COR-L47 (cell line): ENCODE data around the gene PRKCE.
A peak's percentile ranks its signal among the peaks of the same experiment; 100 is the strongest.

Source experiments
- DNase-seq: peaks from one replicate; lab custom pipeline; 2025; lab: John Stamatoyannopoulos, UW

PRKCE gene

DNA sequence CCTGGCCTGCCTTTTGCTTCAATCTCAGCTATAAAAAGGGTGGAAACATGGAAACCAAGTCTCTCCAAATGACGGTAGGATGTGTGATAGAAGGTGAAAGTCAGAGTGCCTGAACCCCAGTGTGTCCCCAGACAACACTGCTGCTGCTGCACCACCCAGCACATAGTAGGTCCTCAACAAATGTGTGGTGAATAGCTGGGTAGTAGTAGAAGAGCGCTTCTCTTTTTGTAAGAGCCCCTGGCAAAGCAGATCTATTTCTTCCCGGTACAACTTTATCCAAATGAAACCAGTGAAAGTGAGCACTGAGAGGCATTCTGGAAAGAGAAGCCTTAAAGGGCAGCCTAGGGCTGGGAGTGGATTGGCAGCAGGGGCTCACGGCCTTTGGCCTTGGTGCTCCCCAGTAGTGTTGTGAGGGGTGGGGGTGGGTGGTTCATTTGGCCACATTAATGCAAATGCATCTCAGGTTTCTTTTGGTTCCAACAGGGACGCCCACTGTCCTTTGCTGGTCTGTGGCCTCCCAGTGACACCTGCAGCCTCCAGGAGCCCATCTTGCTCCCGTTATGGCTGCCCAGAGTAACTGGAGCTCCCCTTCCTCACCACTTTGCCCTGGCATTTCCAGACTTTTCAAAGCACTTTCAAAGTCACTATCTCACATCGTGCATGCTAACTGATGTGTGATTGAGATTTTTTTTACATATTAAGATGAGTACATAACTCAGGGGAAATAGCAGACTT is 341.4 kb downstream of the PRKCE start:
- no peak for DNase-seq

DNA sequence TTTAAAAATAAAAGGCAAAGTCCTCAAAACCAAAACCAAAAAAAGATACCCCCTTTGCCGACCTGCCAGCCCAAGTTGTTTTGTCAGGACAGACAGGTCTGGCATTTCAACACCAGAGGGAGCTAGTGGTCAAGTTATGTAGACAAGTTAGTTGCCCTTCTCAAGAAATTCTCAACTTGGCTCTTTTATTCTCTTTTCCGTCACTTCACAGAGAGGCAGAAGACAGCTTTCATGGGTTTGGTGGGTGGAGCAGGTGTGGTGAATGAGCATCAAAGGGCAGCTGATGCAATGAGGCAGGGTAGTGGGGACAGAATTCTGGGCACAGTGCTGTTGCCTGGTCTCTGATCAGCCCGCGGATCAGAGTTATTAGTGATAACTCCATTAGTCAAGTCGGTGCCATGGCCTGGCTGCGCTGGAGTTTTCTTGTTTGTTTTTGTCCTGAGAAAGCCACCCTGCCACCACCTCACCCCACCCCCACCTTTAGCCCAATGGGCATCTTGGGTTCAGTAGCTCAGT is 342.1 kb downstream of the PRKCE start:
- DNase-seq: peak; percentile 44

DNA sequence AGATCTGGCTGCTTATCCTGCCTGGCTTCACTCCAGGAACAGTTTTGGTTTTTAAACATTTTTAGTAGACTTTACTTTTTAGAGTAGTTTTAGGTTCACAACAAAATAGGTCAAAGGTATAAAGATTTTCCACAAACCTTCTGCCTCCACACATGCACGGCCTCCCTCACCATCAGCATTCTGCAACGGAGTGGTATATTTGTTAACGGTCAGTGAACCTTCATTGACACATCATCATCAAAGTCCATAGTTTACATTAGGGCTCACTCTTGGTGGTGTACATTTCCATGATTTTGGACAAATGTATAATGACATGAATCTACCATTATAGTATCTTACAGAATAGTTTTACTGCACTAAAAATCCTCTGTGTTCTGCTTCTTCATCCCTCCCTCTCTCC is 342.6 kb downstream of the PRKCE start:
- no peak for DNase-seq

DNA sequence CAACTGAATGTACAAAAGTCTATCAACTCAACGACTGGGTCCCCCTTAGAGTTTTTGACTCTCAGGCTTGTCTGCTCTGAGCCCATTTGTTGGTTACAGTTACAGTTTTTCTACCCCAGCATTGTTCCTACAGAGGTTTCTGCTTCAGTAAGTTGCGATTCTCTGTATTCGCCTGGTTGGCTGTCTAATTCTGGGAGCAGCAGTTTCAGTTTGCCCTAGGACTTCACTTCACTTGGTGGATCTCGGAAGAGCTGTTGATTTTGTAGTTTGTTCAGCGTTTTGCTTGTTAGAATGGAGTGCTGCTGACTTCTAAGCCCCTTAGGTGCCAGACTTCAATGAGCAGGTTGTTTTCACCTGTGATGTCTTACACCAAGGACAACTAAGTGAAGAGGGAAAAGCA is 349.2 kb downstream of the PRKCE start:
- no peak for DNase-seq

DNA sequence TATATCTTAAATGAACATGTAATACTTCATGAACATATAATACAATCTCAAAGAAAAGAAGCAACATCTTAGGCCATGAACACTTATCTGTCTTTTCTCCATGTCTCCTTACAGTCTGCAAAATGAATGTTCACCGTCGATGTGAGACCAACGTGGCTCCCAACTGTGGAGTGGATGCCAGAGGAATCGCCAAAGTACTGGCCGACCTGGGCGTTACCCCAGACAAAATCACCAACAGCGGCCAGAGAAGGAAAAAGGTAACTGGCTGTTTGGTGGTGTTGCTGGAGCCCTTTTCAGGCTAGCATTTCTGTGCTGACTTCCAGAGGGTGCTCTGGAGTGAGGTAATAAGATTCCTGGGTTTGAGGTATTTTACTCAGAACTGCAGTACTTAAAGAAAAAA is 349.8 kb downstream of the PRKCE start:
- DNase-seq: no peak

DNA sequence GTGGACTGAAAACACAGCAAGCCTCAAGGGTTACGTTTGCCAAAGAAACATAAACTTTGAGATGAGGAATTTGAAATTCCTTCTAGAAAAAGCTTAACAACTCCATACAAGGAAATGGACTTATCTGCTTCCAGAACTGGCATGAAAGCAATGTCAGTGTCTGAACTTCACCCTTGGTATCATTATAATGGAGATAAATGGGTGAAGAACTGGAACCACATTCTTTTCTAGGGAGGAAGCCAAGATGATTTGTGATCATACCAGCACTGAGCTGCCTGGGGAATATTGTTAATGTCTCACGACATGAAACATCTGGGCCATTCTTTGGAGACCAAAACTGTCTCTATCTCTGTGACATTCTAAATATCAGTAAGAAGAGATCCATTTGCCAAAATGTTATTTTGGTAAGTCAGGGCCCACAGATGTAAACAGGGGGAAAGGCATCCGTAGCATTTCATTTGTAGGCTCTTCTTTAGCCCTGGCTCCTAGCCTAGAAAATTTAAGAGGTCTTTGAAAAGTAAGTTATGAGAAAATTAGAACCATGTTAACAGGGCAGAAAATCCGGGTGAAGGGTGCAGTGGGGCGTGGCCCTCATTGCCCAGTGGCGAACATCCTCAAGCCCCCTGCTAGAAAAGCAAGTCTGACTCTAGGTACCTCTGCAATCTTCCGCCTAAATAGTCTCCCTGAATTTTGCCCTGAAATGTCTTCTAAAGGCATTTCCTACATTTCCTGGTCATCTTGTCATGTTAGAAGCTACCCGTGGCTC is 350.4 kb downstream of the PRKCE start:
- no peak for DNase-seq

DNA sequence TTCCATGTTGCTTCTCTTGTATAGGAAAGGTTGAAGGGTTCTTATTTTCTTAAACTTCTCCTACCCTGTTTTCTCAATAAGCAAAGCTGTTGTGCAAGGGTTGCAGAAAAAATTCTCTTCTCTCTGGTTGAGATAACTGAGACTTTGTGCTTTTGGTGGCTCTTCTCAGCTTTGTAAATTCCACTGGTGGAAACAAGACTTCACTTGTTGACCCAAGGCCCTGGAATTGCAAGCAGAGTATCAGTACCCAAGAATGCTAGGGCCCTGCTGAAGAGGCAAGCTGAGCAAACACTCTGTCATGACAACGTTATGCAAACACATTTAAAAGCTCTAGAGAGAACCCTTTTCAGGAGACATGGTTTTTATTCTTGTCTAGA is 351.0 kb downstream of the PRKCE start:
- DNase-seq: no peak

DNA sequence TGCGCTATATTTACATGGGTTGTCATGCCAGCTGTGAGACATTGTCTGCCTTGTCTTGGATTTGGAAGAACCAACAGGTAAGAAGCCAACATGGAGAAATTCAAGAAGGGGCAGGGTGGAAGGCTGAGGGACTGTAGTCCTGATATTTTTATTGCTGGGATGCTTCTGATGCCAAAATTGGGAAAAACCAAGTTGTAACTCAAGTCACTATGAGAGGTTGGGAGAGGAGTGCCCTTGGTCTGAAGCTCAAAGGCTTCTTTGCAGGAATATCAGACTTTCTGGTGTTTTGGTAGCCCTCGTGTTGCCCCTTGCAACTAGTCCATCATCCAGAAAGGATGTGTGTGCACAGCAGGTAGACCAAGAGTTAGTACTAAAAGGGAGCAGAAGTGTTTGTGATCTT is 351.5 kb downstream of the PRKCE start:
- no peak for DNase-seq

DNA sequence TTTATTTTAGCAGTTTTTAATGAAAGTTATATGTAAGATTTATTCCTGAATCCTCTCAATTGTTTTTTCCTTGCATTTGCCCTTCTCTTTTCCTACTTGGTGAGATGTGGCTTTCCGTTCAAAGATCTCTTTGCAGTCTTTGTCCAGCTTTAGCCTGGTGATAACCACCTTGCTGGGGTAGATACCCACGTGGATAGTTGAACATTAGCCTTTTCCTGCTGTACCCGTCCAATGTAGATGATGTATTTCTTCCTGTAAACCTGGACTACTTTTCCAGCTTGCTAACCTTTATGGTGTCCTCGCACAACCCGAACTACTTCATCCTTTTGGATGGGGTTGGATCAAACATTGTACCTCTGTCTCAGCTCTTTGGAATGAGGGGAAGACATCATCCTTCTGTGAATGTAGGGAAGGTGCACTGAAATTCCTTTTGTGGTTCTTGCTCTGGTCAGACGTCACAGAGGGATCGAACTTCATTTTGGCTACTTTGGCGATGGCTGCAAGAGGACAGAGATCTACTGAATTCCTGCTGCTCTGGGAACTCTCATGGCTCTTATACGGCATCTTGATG is 352.5 kb downstream of the PRKCE start:
- no peak for DNase-seq

DNA sequence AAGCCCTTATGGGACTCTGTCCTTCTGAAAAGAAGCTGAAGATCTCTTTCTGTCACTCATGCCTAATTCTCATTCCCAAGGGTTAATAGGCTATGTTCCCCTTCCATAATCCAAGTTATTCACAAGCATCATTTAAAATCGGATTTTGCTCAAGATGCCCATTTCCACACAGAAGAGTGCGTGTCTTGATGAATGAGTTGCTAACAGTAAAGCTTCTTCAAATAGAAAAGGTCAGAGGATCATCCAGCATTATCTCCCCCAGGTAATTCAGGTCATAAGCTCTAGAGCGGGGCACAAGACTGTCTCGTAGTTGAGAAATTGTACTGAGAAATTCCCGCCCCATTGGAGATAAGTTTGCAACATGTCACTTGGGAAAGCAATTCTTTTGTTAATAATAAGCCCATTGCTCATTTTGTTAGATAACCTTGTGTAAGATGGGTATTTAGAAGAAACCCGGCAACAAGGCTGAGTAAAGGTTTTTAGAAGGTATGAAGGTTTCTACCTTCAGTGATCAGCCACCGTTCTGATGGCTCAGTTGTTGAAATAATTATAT is 355.1 kb downstream of the PRKCE start:
- no peak for DNase-seq

DNA sequence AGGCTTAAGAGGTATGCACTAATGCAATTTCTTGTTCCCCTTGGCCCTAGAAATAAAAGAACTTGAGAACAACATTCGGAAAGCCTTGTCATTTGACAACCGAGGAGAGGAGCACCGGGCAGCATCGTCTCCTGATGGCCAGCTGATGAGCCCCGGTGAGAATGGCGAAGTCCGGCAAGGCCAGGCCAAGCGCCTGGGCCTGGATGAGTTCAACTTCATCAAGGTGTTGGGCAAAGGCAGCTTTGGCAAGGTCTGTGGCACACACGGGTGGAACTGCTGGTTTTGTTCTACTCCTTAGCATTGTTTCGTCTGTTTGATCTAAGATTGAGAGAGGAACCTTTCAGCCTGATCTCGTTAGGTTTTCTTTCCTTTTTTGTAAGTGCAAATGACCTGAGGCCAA is 355.9 kb downstream of the PRKCE start:
- no peak for DNase-seq

DNA sequence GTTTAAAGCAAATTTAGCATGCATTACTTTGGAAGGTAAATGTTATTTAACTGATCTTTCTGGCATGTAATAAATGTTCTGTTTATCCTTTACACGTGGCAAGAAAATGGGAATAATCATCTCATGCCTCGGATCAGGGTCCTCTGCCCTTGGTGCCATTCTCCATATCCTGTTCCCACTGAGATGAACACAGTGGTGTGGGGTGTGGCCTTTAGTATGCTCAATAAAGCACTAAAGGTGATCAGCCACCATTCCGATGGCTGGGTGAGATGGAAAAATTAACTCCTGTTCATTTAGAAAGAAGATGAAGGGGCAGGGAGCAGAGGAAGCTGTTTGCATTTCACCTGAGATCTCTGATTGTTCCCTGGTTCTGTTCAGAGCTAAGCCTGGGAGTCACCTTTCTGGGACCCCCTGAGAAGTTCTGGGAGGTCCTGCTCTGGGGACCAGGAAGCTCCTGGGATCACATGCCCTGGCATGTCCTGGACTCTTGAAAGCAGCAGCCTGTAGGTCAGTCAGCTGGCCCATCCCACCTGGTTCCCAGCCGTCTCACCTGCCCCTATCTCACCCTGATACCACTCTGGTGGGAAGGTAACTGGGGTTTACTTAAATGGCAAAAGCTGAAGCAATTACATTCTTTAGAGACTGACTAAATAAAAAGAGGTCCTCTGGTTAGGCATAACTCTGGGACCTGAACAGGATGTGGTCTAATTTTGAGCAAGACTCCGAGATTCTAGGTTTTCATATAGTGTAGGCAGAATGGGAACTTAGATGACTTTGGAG is 356.8 kb downstream of the PRKCE start:
- DNase-seq: no peak

DNA sequence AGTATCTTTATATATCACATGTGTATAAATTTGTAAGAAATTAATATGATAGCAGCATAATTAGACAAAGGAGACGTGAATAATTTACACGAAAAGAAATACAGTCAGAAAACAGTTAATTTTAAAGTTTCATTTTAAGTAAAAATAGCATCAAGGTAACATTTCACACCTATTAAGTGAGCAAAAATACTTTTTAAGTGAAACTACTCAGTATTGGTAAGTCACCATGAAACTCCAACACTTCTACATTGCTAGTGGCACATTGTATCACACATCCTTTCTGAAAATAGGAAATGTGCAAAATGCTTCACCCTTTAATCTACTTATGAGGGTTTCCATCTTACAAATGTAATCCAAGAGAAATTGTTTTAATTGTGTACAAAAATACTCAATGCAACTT is 357.8 kb downstream of the PRKCE start:
- DNase-seq: no peak

DNA sequence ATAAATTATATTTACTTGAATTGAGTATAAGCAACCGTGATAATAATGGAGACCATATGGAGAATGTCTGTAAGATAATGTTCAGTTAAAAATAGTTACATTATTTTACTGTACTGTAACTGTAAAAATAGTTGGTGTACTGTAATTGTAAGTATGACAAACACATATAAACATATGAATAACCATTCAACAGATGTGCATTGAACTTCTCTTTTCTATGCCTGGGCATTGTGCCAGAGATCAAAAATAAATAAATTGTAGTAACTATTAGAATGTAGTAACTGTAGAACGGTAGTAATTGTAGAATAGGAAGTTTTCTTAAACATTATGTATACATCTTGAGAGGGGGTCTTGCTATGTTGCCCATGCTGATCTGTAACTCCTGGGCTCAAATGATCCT is 358.3 kb downstream of the PRKCE start:
- no peak for DNase-seq

DNA sequence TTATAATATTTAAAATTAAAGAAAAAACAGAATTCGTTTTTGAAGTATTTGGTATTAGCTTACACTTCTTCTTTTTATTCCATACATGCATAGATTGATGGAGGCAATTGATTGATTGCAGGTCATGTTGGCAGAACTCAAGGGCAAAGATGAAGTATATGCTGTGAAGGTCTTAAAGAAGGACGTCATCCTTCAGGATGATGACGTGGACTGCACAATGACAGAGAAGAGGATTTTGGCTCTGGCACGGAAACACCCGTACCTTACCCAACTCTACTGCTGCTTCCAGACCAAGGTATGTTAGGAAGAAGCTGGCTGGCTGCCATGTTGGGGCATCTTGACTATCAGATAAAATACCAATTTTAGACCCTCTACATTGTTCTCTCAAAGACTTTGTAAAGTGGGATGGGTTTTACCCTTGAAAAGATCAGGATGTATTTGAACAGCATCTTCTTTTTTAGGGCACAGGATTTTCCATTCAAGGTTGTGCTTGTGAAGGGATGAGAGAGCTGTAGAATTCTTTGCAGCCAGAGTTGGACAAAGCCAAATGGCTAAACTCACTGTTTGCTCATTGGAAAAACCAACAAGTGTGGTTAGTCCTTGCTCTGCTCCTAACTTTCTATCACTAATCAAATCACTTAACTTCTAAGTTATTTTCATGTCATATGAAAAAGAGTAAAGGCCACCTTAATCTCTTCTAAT is 358.9 kb downstream of the PRKCE start:
- no peak for DNase-seq

DNA sequence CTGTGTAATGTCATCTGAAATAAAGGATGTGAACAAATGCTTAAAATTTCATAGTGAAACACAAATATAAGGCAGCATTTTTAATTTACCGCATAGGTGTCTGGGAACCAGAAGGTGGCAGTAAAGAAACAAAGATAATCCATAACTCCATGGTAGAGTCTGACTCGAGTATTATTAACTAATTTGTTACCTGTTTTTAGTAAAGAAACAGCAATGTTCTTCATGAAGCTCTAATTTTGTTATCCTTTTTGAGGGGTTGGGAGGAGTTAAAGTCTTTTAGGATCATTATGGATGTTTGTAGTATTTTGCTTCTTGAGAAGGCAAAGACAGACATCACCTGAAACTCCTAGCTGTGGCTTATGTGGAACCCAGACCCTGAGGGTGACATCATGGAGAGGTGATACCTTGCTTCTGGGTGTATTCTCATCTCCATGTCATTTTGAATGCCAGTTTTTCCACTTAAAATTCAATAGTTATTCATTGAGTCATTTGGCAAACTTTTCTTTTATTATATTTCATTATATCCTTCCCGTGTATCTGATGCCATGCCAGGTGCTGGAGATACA is 359.5 kb downstream of the PRKCE start:
- peak; percentile 28 for DNase-seq

DNA sequence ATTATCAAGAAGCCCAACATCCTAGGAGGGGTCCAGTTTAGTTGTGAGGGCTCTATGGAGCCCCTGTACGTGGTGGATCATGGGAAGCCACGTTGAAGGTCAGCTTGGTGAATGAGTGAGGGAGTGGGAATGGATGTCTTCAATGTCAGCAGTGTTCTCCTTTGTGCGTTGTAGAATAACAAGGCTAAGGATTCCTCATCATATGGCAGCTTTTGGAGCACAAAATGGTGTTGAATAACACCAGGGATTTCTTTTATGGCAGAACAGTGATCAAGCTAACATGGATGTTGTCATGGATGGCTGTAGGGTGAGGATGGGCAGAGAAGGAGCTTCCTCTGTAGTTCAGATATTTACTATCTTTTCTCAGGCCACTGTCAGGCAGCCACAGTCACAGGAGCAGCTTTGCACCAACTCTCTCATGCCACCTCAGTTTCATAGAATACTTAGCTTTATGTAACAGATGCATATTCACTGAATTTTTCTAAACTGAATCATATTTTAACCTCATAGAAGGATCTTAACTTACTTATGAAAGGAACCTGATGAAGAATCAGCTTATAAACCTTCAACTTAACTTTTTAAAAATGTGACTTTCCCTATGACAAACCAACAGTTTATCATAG is 361.3 kb downstream of the PRKCE start:
- no peak for DNase-seq

DNA sequence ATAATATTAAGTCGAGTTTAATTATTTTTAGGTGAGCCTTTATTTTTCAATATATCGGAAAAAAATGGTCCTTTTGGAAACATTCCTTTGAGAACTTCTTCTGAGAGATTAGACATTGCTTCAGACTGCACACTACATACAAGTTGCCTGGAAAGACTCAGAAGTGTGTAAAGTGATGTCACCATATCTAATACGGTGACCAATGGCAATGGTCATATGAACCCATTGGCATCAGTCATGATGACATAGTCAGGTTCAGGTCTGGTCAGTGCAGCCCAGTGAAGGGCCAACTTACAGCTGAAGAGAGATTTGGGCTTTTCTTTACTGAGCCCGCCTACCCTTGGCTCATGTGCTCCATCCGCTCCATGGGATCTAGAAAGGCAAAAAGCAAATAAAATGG is 362.3 kb downstream of the PRKCE start:
- DNase-seq: no peak

DNA sequence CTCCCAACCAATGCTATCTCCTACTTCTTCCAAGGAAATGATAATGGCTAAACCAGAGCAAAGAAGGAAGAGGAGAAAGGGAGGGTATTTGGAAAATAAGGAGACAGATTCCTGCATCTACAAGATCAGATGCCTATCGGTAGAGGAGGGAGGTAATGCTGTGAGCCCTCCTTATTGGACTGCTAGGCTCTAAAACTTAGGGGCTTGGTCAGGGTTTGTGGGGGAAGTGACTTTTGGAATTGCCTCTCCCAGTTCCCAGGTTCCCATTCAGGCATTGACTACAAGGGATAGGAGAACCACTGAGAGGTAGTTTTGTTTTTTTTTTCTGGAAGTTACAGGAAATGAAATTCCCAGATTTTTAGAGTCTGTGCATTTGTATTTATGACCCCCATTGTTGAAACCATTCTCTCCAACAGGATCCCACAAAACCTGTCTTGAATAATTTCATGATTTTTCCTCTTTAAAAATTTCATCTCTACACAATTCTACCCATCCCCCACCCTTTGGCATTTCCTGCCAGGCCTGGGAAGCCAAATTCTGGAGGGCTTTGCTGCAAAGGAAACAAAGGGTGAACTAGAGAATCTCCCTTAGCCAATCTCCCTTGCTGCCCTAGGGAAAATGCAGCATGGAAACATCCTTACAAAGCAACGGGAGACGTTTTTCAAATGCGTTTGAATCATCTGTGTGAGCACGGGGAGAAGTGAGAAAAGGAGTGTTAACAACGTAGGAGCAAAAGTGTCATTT is 363.6 kb downstream of the PRKCE start:
- no peak for DNase-seq

DNA sequence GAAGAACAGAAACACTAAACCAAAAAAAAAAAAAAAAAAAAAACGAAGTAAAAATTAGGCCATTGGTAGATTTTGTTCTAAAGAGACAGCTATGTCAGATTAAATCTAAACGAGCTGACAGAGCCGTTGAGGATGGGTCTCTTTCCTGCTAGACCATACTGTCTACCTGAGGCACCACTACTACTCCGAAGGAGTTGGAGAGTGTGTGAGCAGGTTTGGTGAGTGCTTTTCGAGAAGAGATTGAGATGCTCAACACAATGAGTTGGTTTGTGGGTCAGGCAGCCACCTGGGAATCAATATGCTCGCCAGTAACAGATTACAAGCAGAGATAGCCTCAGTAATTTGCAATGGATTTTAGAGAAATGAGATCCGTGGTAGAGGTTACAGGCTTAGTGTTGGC is 364.2 kb downstream of the PRKCE start:
- DNase-seq: no peak
